BLaER1 treated with 17β-estradiol and CSF1 and Interleukin-3, amounts not matched to agents 10 nM and 100 nM (cell line): ENCODE results near the gene NCF4.
A peak's percentile ranks its signal among the peaks of the same experiment; 100 is the strongest.

Experiments
- H3K27ac ChIP-seq, 11 experiments: shearing (Covaris generic); formaldehyde crosslinking; 2 replicates each; pipeline ENCODE4 v1.8.1; 2022
- H3K27me3 ChIP-seq, 11 experiments: shearing (Covaris generic); formaldehyde crosslinking; 2 replicates each; pipeline ENCODE4 v1.8.1; 2022
- H3K36me3 ChIP-seq, 11 experiments: shearing (Covaris generic); formaldehyde crosslinking; 2 replicates each; pipeline ENCODE4 v1.8.1; 2022
- H3K4me1 ChIP-seq, 10 experiments: shearing (Covaris generic); formaldehyde crosslinking; 2 replicates each; pipeline ENCODE4 v1.8.1; 2022
- H3K4me2 ChIP-seq, 11 experiments: shearing (Covaris generic); formaldehyde crosslinking; 2 replicates each; pipeline ENCODE4 v1.8.1; 2022
- H3K4me3 ChIP-seq, 10 experiments: shearing (Covaris generic); formaldehyde crosslinking; 2 replicates each; pipeline ENCODE4 v1.8.1; 2022
- H3K9ac ChIP-seq, 11 experiments: shearing (Covaris generic); formaldehyde crosslinking; 2 replicates each; pipeline ENCODE4 v1.8.1; 2022
- H3K9me3 ChIP-seq, 11 experiments: shearing (Covaris generic); formaldehyde crosslinking; replicated peaks in 1 of 11; 2 replicates each; pipeline ENCODE4 v1.8.1; 2022
- H4K20me1 ChIP-seq, 11 experiments: shearing (Covaris generic); formaldehyde crosslinking; 2 replicates each; pipeline ENCODE4 v1.8.1; 2022
- Cebpa-rat ChIP-seq, 11 experiments: shearing (Covaris generic); IDR thresholded peaks; 2 replicates each; pipeline ENCODE4 v1.8.1; 2022

Gene NCF4

GRCh38 chr22:36858156-36858555, 2.6 kb upstream of the NCF4 start:
- Histone ChIP-seq H3K9me3 (no peaks in the 10 kb centered on the region), H3K36me3 (no peaks in the 10 kb centered on the region), H3K4me2 (peak overlapping the region in 8 of 11 experiments; percentile 4 to 99 (median 40); a peak in 6 of 22 replicates), H3K9ac (no peak overlapping the region), H3K4me1 (peaks cover 67 to 97% (median 93%) of the 10 kb centered on the region in 10 experiments), H4K20me1 (no peaks in the 10 kb centered on the region), H3K27ac (no peak overlapping the region), H3K4me3 (no peak overlapping the region), H3K27me3 (no peaks in the 10 kb centered on the region)
- no peak for TF ChIP-seq Cebpa-rat (IDR thresholded peaks at IDR 0.05)

GRCh38 chr22:36858966-36859365, 1.8 kb upstream of the NCF4 start:
- Histone ChIP-seq H3K9me3 (no peaks in the 10 kb centered on the region), H3K4me1 (peaks cover 67 to 98% (median 94%) of the 10 kb centered on the region in 10 experiments), H3K27me3 (no peaks in the 10 kb centered on the region), H3K27ac (peak overlapping the region in 8 of 11 experiments; percentile 93 to 99 (median 96); a peak in 12 of 22 replicates), H3K9ac (0 out of 22 replicates have a peak overlapping the region, but pooled peaks of 1 of the 11 experiments have one; percentile 89), H4K20me1 (peaks cover 0 to 7% (median 0%) of the 10 kb centered on the region in 11 experiments; a peak in 5 of 22 replicates), H3K4me3 (no peak overlapping the region), H3K4me2 (peak overlapping the region; percentile 56 to 99 (median 96); a peak in 20 of 22 replicates), H3K36me3 (peaks cover 0 to 5% (median 0%) of the 10 kb centered on the region in 11 experiments; a peak in 1 of 22 replicates)
- TF ChIP-seq Cebpa-rat (IDR thresholded peaks at IDR 0.05), result no peak

- Histone ChIP-seq H3K9me3 (no peaks in the 10 kb centered on the region), H3K4me1 (peaks cover 75 to 98% (median 94%) of the 10 kb centered on the region in 10 experiments), H3K27ac (peak overlapping the region; percentile 93 to 99 (median 95); a peak in 21 of 22 replicates), H3K36me3 (peaks cover 0 to 8% (median 0%) of the 10 kb centered on the region in 11 experiments; a peak in 3 of 22 replicates), H3K4me3 (no peak overlapping the region; a peak in 1 of 20 replicates), H4K20me1 (peaks cover 0 to 17% (median 4%) of the 10 kb centered on the region in 11 experiments; a peak in 11 of 22 replicates), H3K9ac (peak overlapping the region in 10 of 11 experiments; percentile 37 to 90 (median 88); a peak in 19 of 22 replicates), H3K27me3 (no peaks in the 10 kb centered on the region), H3K4me2 (peak overlapping the region; percentile 56 to 99 (median 96))
- no peak for TF ChIP-seq Cebpa-rat (IDR thresholded peaks at IDR 0.05)
Observed at GRCh38 chr22:36860017-36860416, 789 bp upstream of the NCF4 start.

GRCh38 chr22:36860438-36860820, 377 bp upstream of the NCF4 start:
- H3K9me3 ChIP-seq, result no peaks in the 10 kb centered on the region
- peaks cover 80 to 98% (median 96%) of the 10 kb centered on the region in 10 experiments for H3K4me1 ChIP-seq
- peak overlapping the region in 10 of 11 experiments; percentile 37 to 90 (median 88); a peak in 19 of 22 replicates for H3K9ac ChIP-seq
- no peaks in the 10 kb centered on the region for H3K27me3 ChIP-seq
- peaks cover 0 to 11% (median 0%) of the 10 kb centered on the region in 11 experiments; a peak in 6 of 22 replicates for H3K36me3 ChIP-seq
- peaks cover 0 to 22% (median 8%) of the 10 kb centered on the region in 11 experiments; a peak in 11 of 22 replicates for H4K20me1 ChIP-seq
- peak overlapping the region; percentile 56 to 99 (median 96) for H3K4me2 ChIP-seq
- no peak for TF ChIP-seq Cebpa-rat (IDR thresholded peaks at IDR 0.05)
- peak overlapping the region; percentile 93 to 99 (median 95); a peak in 21 of 22 replicates for H3K27ac ChIP-seq
- H3K4me3 ChIP-seq, result no peak overlapping the region; a peak in 2 of 20 replicates

GRCh38 chr22:36862251-36863242, 1.7 kb downstream of the NCF4 start:
- Histone ChIP-seq H3K9ac (peak overlapping the region; percentile 86 to 90 (median 88)), H3K27me3 (no peaks in the 10 kb centered on the region), H3K27ac (peak overlapping the region; percentile 93 to 99 (median 95)), H3K4me2 (peak overlapping the region; percentile 88 to 99 (median 98)), H3K4me1 (peaks cover 72 to 95% (median 92%) of the 10 kb centered on the region in 10 experiments), H3K9me3 (no peaks in the 10 kb centered on the region), H3K36me3 (peaks cover 18 to 32% (median 19%) of the 10 kb centered on the region in 11 experiments), H3K4me3 (peak overlapping the region; percentile 49 to 74 (median 63)), H4K20me1 (peaks cover 0 to 41% (median 12%) of the 10 kb centered on the region in 11 experiments; a peak in 12 of 22 replicates)
- TF ChIP-seq Cebpa-rat (IDR thresholded peaks at IDR 0.05), result no peak

- Histone ChIP-seq H3K4me3 (peak overlapping the region; percentile 49 to 74 (median 63)), H3K27ac (peak overlapping the region; percentile 93 to 99 (median 95); a peak in 21 of 22 replicates), H4K20me1 (peaks cover 0 to 48% (median 12%) of the 10 kb centered on the region in 11 experiments; a peak in 12 of 22 replicates), H3K4me1 (peaks cover 72 to 90% (median 86%) of the 10 kb centered on the region in 10 experiments), H3K4me2 (peak overlapping the region; percentile 88 to 99 (median 98)), H3K27me3 (no peaks in the 10 kb centered on the region), H3K9me3 (no peaks in the 10 kb centered on the region), H3K9ac (peak overlapping the region; percentile 86 to 90 (median 88); a peak in 21 of 22 replicates), H3K36me3 (peaks cover 25 to 39% (median 27%) of the 10 kb centered on the region in 11 experiments)
- no peak for TF ChIP-seq Cebpa-rat (IDR thresholded peaks at IDR 0.05)
Observed at GRCh38 chr22:36863281-36863680, 2.5 kb downstream of the NCF4 start.

- Histone ChIP-seq H3K4me2 (peak overlapping the region; percentile 88 to 99 (median 98)), H4K20me1 (peaks cover 0 to 48% (median 12%) of the 10 kb centered on the region in 11 experiments; a peak in 12 of 22 replicates), H3K9ac (peak overlapping the region in 5 of 11 experiments; percentile 36 to 68 (median 66); a peak in 7 of 22 replicates), H3K27me3 (no peaks in the 10 kb centered on the region), H3K27ac (peak overlapping the region in 8 of 11 experiments; percentile 32 to 99 (median 69); a peak in 10 of 22 replicates), H3K4me1 (peaks cover 68 to 84% (median 80%) of the 10 kb centered on the region in 10 experiments), H3K36me3 (peaks cover 29 to 45% (median 31%) of the 10 kb centered on the region in 11 experiments), H3K4me3 (no peak overlapping the region), H3K9me3 (no peaks in the 10 kb centered on the region)
- TF ChIP-seq Cebpa-rat (IDR thresholded peaks at IDR 0.05), result no peak
Observed at GRCh38 chr22:36863979-36864378, 3.2 kb downstream of the NCF4 start.

GRCh38 chr22:36864454-36865215, 3.8 kb downstream of the NCF4 start:
- TF ChIP-seq Cebpa-rat (IDR thresholded peaks at IDR 0.05), result no peak
- Histone ChIP-seq H4K20me1 (peaks cover 0 to 48% (median 12%) of the 10 kb centered on the region in 11 experiments; a peak in 12 of 22 replicates), H3K9me3 (no peaks in the 10 kb centered on the region), H3K9ac (peak overlapping the region; percentile 7 to 68 (median 39); a peak in 16 of 22 replicates), H3K4me3 (peak overlapping the region in 3 of 10 experiments; percentile 30 to 41 (median 33); a peak in 3 of 20 replicates), H3K27ac (peak overlapping the region in 9 of 11 experiments; percentile 32 to 99 (median 60); a peak in 18 of 22 replicates), H3K27me3 (no peaks in the 10 kb centered on the region), H3K4me2 (peak overlapping the region; percentile 88 to 99 (median 98)), H3K36me3 (peaks cover 36 to 51% (median 38%) of the 10 kb centered on the region in 11 experiments), H3K4me1 (peaks cover 62 to 78% (median 73%) of the 10 kb centered on the region in 10 experiments)
